ENCODE measurements around the gene CHP1. TPM values are rescaled to one million over a fixed set of nuclear protein-coding genes. Genes with fewer than 3 reads are reported as not detected.

The CHP1 gene
- total RNA-seq = 70.2 and 76.7 TPM in 2 replicates

GRCh38 chr15:41230650-41231421 lies at the start of gene CHP1, which contains the start of gene EXD1:
TSS of gene CHP1 (plus strand) at chr15:41231268. CDS start at chr15:41231383, 115 bp downstream.
TSS of gene EXD1 (minus strand) at chr15:41230757. CDS start at chr15:41226575, 4,182 bp downstream.

Other genes starting within 250 kb of the CHP1 start
- 16.8 and 19.6 TPM in 2 replicates for gene INO80, start 115.0 kb upstream of the CHP1 start, total RNA-seq
- not detected in 2 replicates for gene EXD1, start 511 bp upstream of the CHP1 start, total RNA-seq
- 1.4 TPM in 2 replicates for gene OIP5, start 101.3 kb downstream of the CHP1 start, total RNA-seq
- 18.0 and 21.4 TPM in 2 replicates for gene NUSAP1, start 101.6 kb downstream of the CHP1 start, total RNA-seq
- 14.4 and 19.3 TPM in 2 replicates for gene NDUFAF1, start 171.2 kb downstream of the CHP1 start, total RNA-seq
- 13.0 and 18.4 TPM in 2 replicates for gene RTF1, start 185.8 kb downstream of the CHP1 start, total RNA-seq